GM12878 (cell line): ENCODE data around the gene UBALD2. TPM values are rescaled to one million over a fixed set of nuclear protein-coding genes. Genes with fewer than 3 reads are reported as not detected.
A peak's percentile ranks its signal among the peaks of the same experiment; 100 is the strongest.

ENCODE experiments used
- ATAC-seq: fragments of 200-7000 bp; cut with Tn5 transposase; 3 replicates; pipeline ENCODE4 v1.9.1; 2020; ENCODE audit warnings: mild to moderate bottlenecking, moderate library complexity
- BruUV-seq: library from RNA; stranded (reverse); fragments of 400-500 nt; replicated peaks from 2 replicates; lab custom pipeline; 2021; lab: Mats Ljungman, UMichigan
- CTCF ChIA-PET: fragments of 300-600 bp; sonication (Branson Sonifier 250); formaldehyde crosslinking; extraction: SDS; loops from one replicate; lab custom pipeline; 2021; ENCODE audit warnings: inconsistent platforms; lab: Yijun Ruan, JAX
- POLR2A ChIA-PET: fragments of 350-600 bp; formaldehyde crosslinking; extraction: SDS; loops from one replicate; lab custom pipeline; 2021; ENCODE audit warnings: inconsistent platforms; lab: Charles Lee
- RAD21 ChIA-PET: fragments of 300-600 bp; sonication (Branson Sonifier 250); formaldehyde crosslinking; loops from one replicate; lab custom pipeline; 2023; ENCODE audit warnings: antibody characterized with exemption; ENCODE audit not compliant: unreplicated experiment; lab: Charles Lee
- SMC1A ChIA-PET: fragments of 300-600 bp; sonication (Branson Sonifier 250); formaldehyde crosslinking; loops from one replicate; lab custom pipeline; 2023; ENCODE audit not compliant: unreplicated experiment, uncharacterized antibody; lab: Charles Lee
- DNase-seq: peaks from one replicate; pipeline ENCODE4 v3.0.0-alpha.2; 2011; ENCODE audit warnings: low read depth, low spot score
- FAIRE-seq: peaks from 3 replicates; lab custom pipeline; 2011; peaks lifted over from hg19 to GRCh38; lab: Jason Lieb, UNC
- H2AFZ ChIP-seq: 2 replicates; pipeline ENCODE4 v1.6.0; 2011; ENCODE audit warnings: low read depth, low read length, control low read depth; ENCODE audit not compliant: control insufficient read depth
- H3K27ac ChIP-seq: 2 replicates; pipeline ENCODE4 v1.5.1; 2011; ENCODE audit warnings: control low read depth; ENCODE audit not compliant: control insufficient read depth, insufficient read depth
- H3K27me3 ChIP-seq, 2 experiments: replicated peaks in 1 of 2; 2 replicates each; pipeline versions ENCODE4 v1.6.0 to v1.6.1; 2011; ENCODE audit warnings: low read length in 1 of 2; ENCODE audit not compliant: control insufficient read depth in 2 of 2, insufficient read depth in 2 of 2
- H3K36me3 ChIP-seq, 2 experiments: 2 replicates each; pipeline ENCODE4 v1.5.1; 2011; ENCODE audit warnings: low read length in 1 of 2; ENCODE audit not compliant: control insufficient read depth in 2 of 2, insufficient read depth in 2 of 2
- H3K4me1 ChIP-seq: 2 replicates; pipeline ENCODE4 v1.6.1; 2011; ENCODE audit warnings: mild to moderate bottlenecking, low read length, moderate library complexity, mixed read lengths; ENCODE audit not compliant: control insufficient read depth, insufficient read depth
- H3K4me2 ChIP-seq: 2 replicates; pipeline ENCODE4 v1.6.0; 2011; ENCODE audit warnings: control low read depth; ENCODE audit not compliant: control insufficient read depth, insufficient read depth
- H3K4me3 ChIP-seq: fragments of 200-600 bp; sonication (generic); 2 replicates; pipeline ENCODE4 v1.5.1; 2016
- H3K79me2 ChIP-seq: 2 replicates; pipeline ENCODE4 v1.6.0; 2011; ENCODE audit warnings: low read length; ENCODE audit not compliant: control insufficient read depth, insufficient read depth
- H3K9ac ChIP-seq: 2 replicates; pipeline ENCODE4 v1.8.0; 2011; ENCODE audit warnings: low read length, control low read depth, mixed read lengths; ENCODE audit not compliant: control insufficient read depth, insufficient read depth
- H3K9me3 ChIP-seq: replicated peaks from 3 replicates; pipeline ENCODE4 v1.5.1; 2011; ENCODE audit warnings: mild to moderate bottlenecking, low read length; ENCODE audit not compliant: control insufficient read depth, insufficient read depth
- H4K20me1 ChIP-seq: 2 replicates; pipeline ENCODE4 v1.6.0; 2011; ENCODE audit not compliant: control insufficient read depth, insufficient read depth
- KAT2A ChIP-seq: conservative IDR thresholded peaks from 2 replicates; pipeline ENCODE4 v1.6.1; 2011; ENCODE audit warnings: low read depth, low read length; ENCODE audit not compliant: control insufficient read depth
- LARP7 ChIP-seq: fragments of 450-650 bp; IDR thresholded peaks from 2 replicates; pipeline ENCODE4 v1.6.1; 2017; ENCODE audit warnings: mild to moderate bottlenecking
- NFXL1 ChIP-seq: fragments of 450-650 bp; IDR thresholded peaks from 2 replicates; pipeline ENCODE4 v1.6.1; 2017; ENCODE audit warnings: antibody characterized with exemption, mild to moderate bottlenecking, borderline replicate concordance
- NFYA ChIP-seq: IDR thresholded peaks from 2 replicates; pipeline ENCODE4 v1.6.1; 2011; ENCODE audit warnings: low read depth, mild to moderate bottlenecking, low read length, improper control_type of control experiment, borderline replicate concordance
- NFYB ChIP-seq: IDR thresholded peaks from 2 replicates; pipeline ENCODE4 v1.6.1; 2011; ENCODE audit warnings: low read depth, mild to moderate bottlenecking, low read length, improper control_type of control experiment, moderate library complexity; ENCODE audit not compliant: insufficient read depth
- NR2F1 ChIP-seq: fragments of 450-650 bp; conservative IDR thresholded peaks from 2 replicates; pipeline ENCODE4 v1.6.1; 2017; ENCODE audit warnings: mild to moderate bottlenecking
- POLR2A ChIP-seq: IDR thresholded peaks from 2 replicates; pipeline ENCODE4 v1.6.1; 2011; ENCODE audit warnings: low read depth, mild to moderate bottlenecking, low read length
- POLR2AphosphoS5 ChIP-seq: IDR thresholded peaks from 2 replicates; pipeline ENCODE4 v1.6.1; 2011; ENCODE audit warnings: mild to moderate bottlenecking, low read length, inconsistent platforms
- REST ChIP-seq: IDR thresholded peaks from 2 replicates; pipeline ENCODE4 v1.6.1; 2012; ENCODE audit warnings: mild to moderate bottlenecking, low read depth, low read length
- SMARCA5 ChIP-seq: fragments of 450-650 bp; IDR thresholded peaks from 2 replicates; pipeline ENCODE4 v1.6.1; 2017; ENCODE audit warnings: mild to moderate bottlenecking
- SPI1 ChIP-seq: IDR thresholded peaks from 2 replicates; pipeline ENCODE4 v1.6.1; 2011; ENCODE audit warnings: low read depth, mild to moderate bottlenecking, low read length, moderate library complexity, borderline replicate concordance; ENCODE audit not compliant: insufficient read depth
- ZNF274 ChIP-seq: IDR thresholded peaks from one replicate; pipeline ENCODE4 v1.8.0; 2011; ENCODE audit not compliant: insufficient read length, insufficient read depth
- WGBS: methylation state at CpG from one replicate; pipeline ENCODE4 v1.1.6; 2016; ENCODE audit warnings: low lambda C conversion rate; ENCODE audit not compliant: insufficient replicate concordance, insufficient coverage; ENCODE audit errors: missing lambda C conversion rate; 5-methylcytosine and 5-hydroxymethylcytosine counted together
- in situ Hi-C: fragments of 300-500 bp; cut with MboI; formaldehyde crosslinking; loops from 9 replicates; pipeline ENCODE4 v1.14.3; 2018; ENCODE audit warnings: mixed read lengths
- intact Hi-C: fragments of 100-400 bp; cut with micrococcal nuclease; formaldehyde crosslinking; loops from one replicate; pipeline ENCODE4 v1.14.2; 2022; ENCODE audit not compliant: unreplicated experiment
- polyA plus RNA-seq, 11 experiments: library from polyadenylated mRNA; depleted of rRNA in 4 of 11; unstranded in 6 of 11; stranded (reverse) in 5 of 11; fragments of >200 nt; fragmentation: Nextera tagmentation in 4 of 11; fragmentation: Illumina TruSeq in 1 of 11; extraction: Ambion mirVana in 4 of 11; extraction: Trizol in 1 of 11; gene quantifications; 1 replicate in 1 of 11; 2 replicates in 10 of 11; pipeline versions ENCODE4 v1.2.1 to v1.2.3, GENCODE V29; 2011 to 2016; ENCODE audit warnings: inconsistent platforms in 2 of 11, missing spikeins in 2 of 11, low read depth in 1 of 11
- total RNA-seq, 4 experiments: library from RNA; depleted of rRNA in 3 of 4; stranded (reverse); fragments of >200 nt in 3 of 4; fragmentation: Illumina TruSeq in 1 of 4; extraction: Trizol in 1 of 4; gene quantifications; 2 replicates each; pipeline versions ENCODE4 v1.2.1 to v1.2.3, GENCODE V29; 2013 to 2021

Gene UBALD2
- total and polyA plus RNA-seq, 10 of the 15 experiments (the other 5 are each of a cell fraction or from before 2014, with no cell fraction given): 2.8 to 165 (median 20.6) TPM

- TF ChIP-seq LARP7: no peak
- TF ChIP-seq KAT2A: no peak
- no peak for TF ChIP-seq NFYA
- TF ChIP-seq NFXL1: no peak
- no peak for TF ChIP-seq NFYB
- no peak for TF ChIP-seq SMARCA5
- peak; percentile 13; the same call in 1 of the 2 replicates for TF ChIP-seq POLR2AphosphoS5
- TF ChIP-seq NR2F1: no peak
- no peak for TF ChIP-seq SPI1
These were observed 8.4 kb downstream of the UBALD2 start (continued) for GRCh38 chr17:76273445-76274111.

GRCh38 chr17:76274112-76274956 is 9.2 kb downstream of the UBALD2 start:
- 0 out of 2 replicates have a peak, but pooled peaks have one; percentile 14 for TF ChIP-seq POLR2AphosphoS5
- peak; percentile 35; the same call in 1 of the 2 replicates for TF ChIP-seq POLR2A
- no peak for TF ChIP-seq ZNF274
- no peak for TF ChIP-seq REST
- TF ChIP-seq KAT2A: no peak
- TF ChIP-seq, all 136 proteins: peak for 2
- SMC1A ChIA-PET: interaction anchor here (0.6 to 10.2 kb wide), 10 partner anchors 13 to 255 kb away, joined by 3 to 152 read pairs (median 8); partner anchors contain the start of gene UBALD2
- BruUV-seq: no TSS peak
- RAD21 ChIA-PET: interaction anchor here (1.0 to 18.5 kb wide), 5 partner anchors 11 to 151 kb away, joined by 3 to 419 read pairs (median 75); partner anchors contain the start of gene UBALD2
- POLR2A ChIA-PET: interaction anchor here (0.6 to 17.9 kb wide), 6 partner anchors 12 to 369 kb away, joined by 3 to 427 read pairs (median 4); partner anchors contain the start of genes MRPL38 and UBALD2
- no peaks in the 10 kb centered on the region for H3K27me3 ChIP-seq
- no peak for ATAC-seq
- H3K9ac ChIP-seq: no peak overlapping the region; the same call in 1 of the 2 replicates
- WGBS: 76% methylated on average over 21 of the region's 21 CpGs
- CTCF ChIA-PET: interaction anchor here (0.6 to 10.6 kb wide), 12 partner anchors 10 to 336 kb away, joined by 3 to 160 read pairs (median 3); no protein-coding TSS in a partner anchor
- in situ Hi-C loops (loop anchor here (25.0 kb wide), 2 partner anchors 1188 to 1888 kb away; partner anchors contain the start of gene SYNGR2), intact Hi-C loops (no loop called here)
- no peak overlapping the region for H3K27ac ChIP-seq
- no peak overlapping the region for H3K4me3 ChIP-seq
- H4K20me1 ChIP-seq: no peaks in the 10 kb centered on the region
- H3K9me3 ChIP-seq: no peaks in the 10 kb centered on the region
- FAIRE-seq: no peak
- peaks cover 38% of the 10 kb centered on the region for H3K4me1 ChIP-seq
- H3K79me2 ChIP-seq: peaks cover 30% of the 10 kb centered on the region
- DNase-seq: no peak
- no peak overlapping the region for H2AFZ ChIP-seq
- H3K36me3 ChIP-seq: no peaks in the 10 kb centered on the region; a peak in 1 of 4 replicates
- H3K4me2 ChIP-seq: 0 out of 2 replicates have a peak overlapping the region, but pooled peaks have one; percentile 2
